Stomach smooth muscle (tissue), 2 donors: ENCODE results near the gene FAM32A.

Source experiments
- H3K27ac ChIP-seq: one replicate; pipeline ENCODE4 v1.7.0; 2013; ENCODE audit warnings: mild to moderate bottlenecking, low read length, inconsistent platforms
- H3K27me3 ChIP-seq, 2 donors: one replicate each; pipeline ENCODE4 v1.7.0; 2013; ENCODE audit warnings: low read length in 2 of 2; ENCODE audit not compliant: insufficient read depth in 2 of 2, control insufficient read depth in 1 of 2
- H3K36me3 ChIP-seq, 2 donors: one replicate each; pipeline ENCODE4 v1.7.0; 2013; ENCODE audit warnings: low read length in 2 of 2; ENCODE audit not compliant: control insufficient read depth in 2 of 2, insufficient read depth in 2 of 2
- H3K4me1 ChIP-seq: one replicate; pipeline ENCODE4 v1.7.0; 2013; ENCODE audit warnings: low read length; ENCODE audit not compliant: control insufficient read depth, insufficient read depth
- H3K4me3 ChIP-seq, 2 donors: one replicate each; pipeline ENCODE4 v1.7.0; 2013; ENCODE audit warnings: low read length in 2 of 2
- H3K9ac ChIP-seq, 2 donors: one replicate each; pipeline ENCODE4 v1.7.0; 2013; ENCODE audit warnings: low read length in 2 of 2, mild to moderate bottlenecking in 1 of 2
- H3K9me3 ChIP-seq, 2 donors: one replicate each; pipeline ENCODE4 v1.7.0; 2013; ENCODE audit warnings: low read length in 2 of 2; ENCODE audit not compliant: control insufficient read depth in 2 of 2
- donor health status: healthy.
- donor health status: Pancreatic carcinoma.

Gene FAM32A

DNA sequence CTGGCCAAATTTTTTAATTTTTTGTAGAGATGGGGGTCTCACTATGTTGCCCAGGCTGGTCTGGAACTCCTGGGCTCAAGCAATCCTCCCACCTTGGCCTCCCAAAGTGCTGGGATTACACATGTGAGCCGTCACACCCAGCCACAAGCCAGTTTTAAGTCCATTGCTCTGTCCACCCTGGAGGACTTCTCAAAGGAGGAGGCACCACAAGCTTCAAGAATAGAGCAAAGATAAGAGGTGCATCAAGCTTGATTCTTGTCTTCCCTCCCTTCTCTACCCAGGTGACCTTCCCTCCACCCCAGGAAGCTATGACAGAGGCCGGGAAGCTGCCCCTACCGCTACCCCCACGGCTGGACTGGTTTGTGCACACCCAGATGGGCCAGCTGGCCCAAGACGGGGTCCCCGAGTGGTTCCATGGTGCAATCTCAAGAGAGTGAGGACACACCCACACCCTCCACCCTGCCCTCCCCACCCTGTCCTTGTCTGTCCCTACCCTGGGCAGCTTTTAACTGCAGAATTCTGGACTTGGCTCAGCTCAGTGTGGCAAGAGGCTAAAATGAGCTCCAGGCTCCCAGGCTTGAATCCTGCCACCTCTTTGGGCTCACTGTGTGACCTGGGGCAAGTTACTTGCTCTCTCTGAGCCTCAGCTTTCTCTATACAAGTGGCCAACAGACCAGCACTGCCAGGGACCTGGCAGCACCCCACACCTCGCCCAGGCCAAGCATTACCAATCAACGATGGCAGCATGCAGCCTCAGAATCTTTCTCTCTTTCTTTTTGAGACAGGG, 36.6 kb upstream of the FAM32A start:
- H3K9ac ChIP-seq, result no peak overlapping the region
- H3K36me3 ChIP-seq, result no peaks in the 10 kb centered on the region
- H3K9me3 ChIP-seq, result no peaks in the 10 kb centered on the region
- no peak overlapping the region for H3K4me3 ChIP-seq
- H3K27me3 ChIP-seq, result peaks cover 0 to 7% of the 10 kb centered on the region in 2 donors
- H3K27ac ChIP-seq, result no peak overlapping the region
- no peaks in the 10 kb centered on the region for H3K4me1 ChIP-seq

GRCh38 chr19:16153582-16154336, 31.5 kb upstream of the FAM32A start:
- Histone ChIP-seq H3K36me3 (no peaks in the 10 kb centered on the region), H3K27me3 (no peaks in the 10 kb centered on the region), H3K4me1 (no peaks in the 10 kb centered on the region), H3K4me3 (no peak overlapping the region), H3K9me3 (no peaks in the 10 kb centered on the region), H3K9ac (no peak overlapping the region), H3K27ac (no peak overlapping the region)

- no peak overlapping the region for H3K4me3 ChIP-seq
- no peaks in the 10 kb centered on the region for H3K9me3 ChIP-seq
- H3K9ac ChIP-seq, result no peak overlapping the region
- H3K4me1 ChIP-seq, result no peaks in the 10 kb centered on the region
- no peaks in the 10 kb centered on the region for H3K27me3 ChIP-seq
- H3K36me3 ChIP-seq, result no peaks in the 10 kb centered on the region
- H3K27ac ChIP-seq, result no peak overlapping the region
Observed at GRCh38 chr19:16154557-16154956, 30.7 kb upstream of the FAM32A start.

- Histone ChIP-seq H3K27me3 (no peaks in the 10 kb centered on the region), H3K27ac (no peak overlapping the region), H3K4me3 (no peak overlapping the region), H3K4me1 (no peaks in the 10 kb centered on the region), H3K36me3 (no peaks in the 10 kb centered on the region), H3K9ac (no peak overlapping the region), H3K9me3 (no peaks in the 10 kb centered on the region)
Observed at GRCh38 chr19:16155128-16155527, 30.1 kb upstream of the FAM32A start.

DNA sequence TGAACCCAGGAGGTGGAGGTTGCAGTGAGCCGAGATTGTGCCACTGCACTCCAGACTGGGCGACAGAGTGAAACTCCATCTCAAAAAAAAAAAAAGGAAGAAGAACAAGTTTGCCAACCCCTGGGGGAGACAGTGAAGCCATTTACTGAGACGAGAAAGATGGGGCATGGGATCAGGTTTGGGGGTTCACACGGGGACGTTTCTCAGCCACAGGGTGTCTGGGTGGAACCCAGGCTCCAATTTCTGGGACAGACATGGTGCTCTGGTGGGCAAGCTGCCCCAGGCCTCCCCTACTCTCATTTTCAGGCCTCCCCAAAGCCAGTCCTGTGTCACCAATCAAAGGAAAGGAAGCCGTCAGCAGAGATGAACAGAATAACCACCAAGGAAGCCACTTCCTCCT, 28.3 kb upstream of the FAM32A start:
- Histone ChIP-seq H3K27ac (no peak overlapping the region), H3K27me3 (no peaks in the 10 kb centered on the region), H3K9me3 (no peaks in the 10 kb centered on the region), H3K4me3 (no peak overlapping the region), H3K4me1 (no peaks in the 10 kb centered on the region), H3K36me3 (no peaks in the 10 kb centered on the region), H3K9ac (no peak overlapping the region)

- Histone ChIP-seq H3K9me3 (no peaks in the 10 kb centered on the region), H3K27ac (no peak overlapping the region), H3K4me1 (no peaks in the 10 kb centered on the region), H3K9ac (no peak overlapping the region), H3K27me3 (no peaks in the 10 kb centered on the region), H3K4me3 (no peak overlapping the region), H3K36me3 (no peaks in the 10 kb centered on the region)
Observed at GRCh38 chr19:16157601-16158000, 27.6 kb upstream of the FAM32A start.

DNA sequence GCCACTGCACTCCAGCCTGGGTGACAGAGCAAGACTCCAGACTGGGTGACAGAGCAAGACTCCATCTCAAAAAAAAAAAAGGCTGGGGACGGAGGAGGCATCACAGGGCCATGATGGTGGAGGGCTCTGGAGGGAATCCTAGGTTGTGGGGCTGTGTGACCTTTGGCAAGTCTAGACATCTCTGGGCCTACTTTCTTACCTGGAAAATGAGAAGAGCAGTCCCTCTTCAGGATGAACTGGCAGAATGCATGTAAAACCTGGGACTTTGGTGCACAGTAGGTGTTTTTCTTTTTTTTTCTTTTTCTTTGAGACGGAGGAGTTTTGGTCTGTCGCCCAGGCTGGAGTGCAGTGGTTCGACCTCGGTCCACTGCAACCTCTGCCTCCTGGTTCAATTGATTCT, 25.6 kb upstream of the FAM32A start:
- H3K36me3 ChIP-seq, result no peaks in the 10 kb centered on the region

GRCh38 chr19:16160445-16160942, 24.7 kb upstream of the FAM32A start:
- Histone ChIP-seq H3K9ac (no peak overlapping the region), H3K4me3 (no peak overlapping the region), H3K36me3 (no peaks in the 10 kb centered on the region), H3K27ac (no peak overlapping the region), H3K9me3 (no peaks in the 10 kb centered on the region), H3K27me3 (no peaks in the 10 kb centered on the region), H3K4me1 (no peaks in the 10 kb centered on the region)

More for the DNA sequence above, 25.6 kb upstream of the FAM32A start:
- Histone ChIP-seq H3K27ac (no peak overlapping the region), H3K4me3 (no peak overlapping the region), H3K9me3 (no peaks in the 10 kb centered on the region), H3K27me3 (no peaks in the 10 kb centered on the region), H3K4me1 (no peaks in the 10 kb centered on the region), H3K9ac (no peak overlapping the region)

DNA sequence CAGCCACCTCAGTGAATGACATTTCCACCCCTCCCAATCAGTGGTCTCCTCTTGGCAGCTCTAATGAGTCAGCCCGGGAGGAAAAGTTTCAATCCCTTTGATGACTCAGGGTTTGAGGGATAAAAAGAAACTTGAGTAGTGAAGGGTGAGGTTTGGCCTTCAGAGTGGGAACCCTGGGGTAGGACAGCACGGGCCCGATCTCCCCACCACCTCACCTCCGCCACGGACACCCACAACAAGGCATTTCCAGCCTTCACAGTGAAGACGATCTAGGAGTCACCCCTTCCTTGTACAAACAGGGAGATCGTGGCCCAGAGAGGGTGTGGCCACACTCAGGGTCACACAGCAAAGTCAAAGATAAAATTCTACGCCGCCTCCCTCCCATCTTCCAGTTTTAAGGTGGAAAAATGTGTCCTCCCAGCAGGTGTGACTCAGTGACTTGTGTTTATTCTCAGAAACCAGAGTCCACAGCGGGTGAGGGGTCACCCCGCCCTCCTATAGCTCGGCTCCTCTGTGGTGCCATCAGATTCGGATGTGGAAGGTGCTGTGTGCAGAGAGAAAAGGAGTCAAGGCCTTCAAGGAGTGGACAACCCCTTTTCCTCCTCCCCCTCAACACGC, 24.2 kb upstream of the FAM32A start:
- no peak overlapping the region for H3K4me3 ChIP-seq
- H3K27me3 ChIP-seq, result no peaks in the 10 kb centered on the region
- H3K4me1 ChIP-seq, result no peaks in the 10 kb centered on the region
- no peak overlapping the region for H3K9ac ChIP-seq
- no peak overlapping the region for H3K27ac ChIP-seq
- no peaks in the 10 kb centered on the region for H3K36me3 ChIP-seq
- H3K9me3 ChIP-seq, result no peaks in the 10 kb centered on the region

DNA sequence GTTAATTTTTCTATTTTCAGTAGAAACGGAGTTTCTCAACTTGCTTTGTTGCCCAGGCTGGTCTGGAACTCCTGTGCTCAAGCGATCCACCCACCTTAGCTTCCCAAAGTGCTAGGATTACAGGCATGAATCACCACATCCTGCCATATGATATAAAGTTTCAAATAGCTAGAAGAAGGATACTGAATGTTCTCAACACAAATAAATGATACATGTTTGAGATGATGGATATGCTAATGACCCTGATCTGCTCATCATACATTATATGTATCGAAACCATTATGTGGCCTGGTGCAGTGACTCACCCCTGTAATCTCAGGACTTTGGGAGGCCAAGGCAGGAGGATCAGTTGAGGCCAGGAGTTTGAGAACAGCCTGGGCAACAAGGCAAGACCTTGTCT, 23.4 kb upstream of the FAM32A start:
- no peak overlapping the region for H3K9ac ChIP-seq
- no peaks in the 10 kb centered on the region for H3K36me3 ChIP-seq
- H3K4me1 ChIP-seq, result no peaks in the 10 kb centered on the region
- H3K4me3 ChIP-seq, result no peak overlapping the region
- no peaks in the 10 kb centered on the region for H3K9me3 ChIP-seq
- no peaks in the 10 kb centered on the region for H3K27me3 ChIP-seq
- no peak overlapping the region for H3K27ac ChIP-seq
